ENCODE measurements around the gene RUVBL2.

The RUVBL2 gene

DNA sequence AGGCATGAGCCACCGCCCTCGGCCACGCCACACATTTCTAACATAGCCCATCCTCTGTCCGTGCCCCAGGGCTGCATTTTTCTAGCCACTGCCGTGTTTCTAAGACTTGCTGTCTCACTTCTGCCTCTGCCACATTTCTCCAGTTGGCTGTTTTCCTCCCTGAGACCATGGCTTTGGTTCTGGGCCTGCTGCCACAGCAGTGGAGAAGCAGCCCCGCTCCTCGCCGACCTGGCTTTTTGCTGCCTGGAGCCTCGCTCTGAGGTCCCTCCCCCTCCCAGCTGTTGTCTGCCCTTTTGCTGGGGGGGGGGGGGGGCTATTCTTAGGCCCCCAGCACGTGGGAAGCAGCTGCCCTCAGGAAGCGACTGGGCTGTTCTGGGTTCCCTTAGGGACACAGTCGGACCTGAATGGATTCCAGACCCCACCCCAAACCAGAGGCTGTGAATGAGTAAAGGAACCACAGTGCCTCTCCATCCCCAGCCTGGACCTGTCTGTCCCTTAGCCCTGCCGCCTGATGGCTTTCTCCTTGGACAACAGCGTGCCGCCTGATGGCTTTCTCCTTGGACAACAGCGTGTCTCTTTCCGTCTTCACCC lies 3.9 kb upstream of the RUVBL2 start:
- no peak for DNase-seq (ENCODE audit: low read depth)

DNA sequence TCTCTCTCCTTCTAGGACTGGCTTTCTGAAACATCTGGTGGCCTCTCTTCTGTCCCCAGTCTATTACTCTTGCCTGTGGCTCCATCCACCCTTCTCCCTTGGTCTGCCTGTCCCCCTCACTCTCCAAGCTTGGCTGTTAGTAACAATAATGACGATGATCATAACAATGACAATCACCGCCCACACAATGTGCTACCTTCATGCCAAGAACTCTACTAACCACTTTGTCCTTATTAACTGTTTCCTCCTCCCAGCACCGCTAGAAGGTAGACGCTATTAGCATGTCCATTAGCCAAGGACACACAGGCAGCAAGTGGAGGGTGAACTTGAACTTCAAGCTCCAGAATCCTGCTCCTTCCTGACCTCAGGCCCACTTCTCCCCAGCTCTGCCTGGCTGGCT lies 3.3 kb upstream of the RUVBL2 start:
- DNase-seq (ENCODE audit: low read depth): no peak

GRCh38 chr19:48991011-48991609 lies 2.6 kb upstream of the RUVBL2 start:
- no peak for DNase-seq (ENCODE audit: low read depth)

- no peak for DNase-seq (ENCODE audit: low read depth)
Observed at GRCh38 chr19:48991873-48992580, 1.7 kb upstream of the RUVBL2 start.

GRCh38 chr19:48992581-48993174 lies 1.0 kb upstream of the RUVBL2 start:
- DNase-seq (ENCODE audit: low read depth): no peak

DNA sequence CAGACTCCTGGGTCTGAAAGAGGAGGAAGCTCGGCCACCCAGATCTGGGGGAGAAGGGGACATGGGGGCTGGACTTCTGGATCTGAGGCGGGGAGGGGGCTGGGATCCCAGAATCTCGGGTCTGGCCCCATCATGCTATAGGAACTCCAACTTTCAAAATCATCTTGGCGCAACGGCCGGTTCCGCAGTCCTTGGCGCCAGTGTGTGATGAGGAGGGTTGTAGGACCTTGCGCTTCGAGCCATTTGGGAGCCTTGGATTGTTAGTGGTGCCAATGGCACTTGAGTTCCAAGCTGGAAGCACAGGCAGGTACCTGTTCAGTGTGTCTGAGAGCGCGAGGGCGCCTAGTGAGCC lies 324 bp downstream of the RUVBL2 start:
- no peak for DNase-seq (ENCODE audit: low read depth)

DNA sequence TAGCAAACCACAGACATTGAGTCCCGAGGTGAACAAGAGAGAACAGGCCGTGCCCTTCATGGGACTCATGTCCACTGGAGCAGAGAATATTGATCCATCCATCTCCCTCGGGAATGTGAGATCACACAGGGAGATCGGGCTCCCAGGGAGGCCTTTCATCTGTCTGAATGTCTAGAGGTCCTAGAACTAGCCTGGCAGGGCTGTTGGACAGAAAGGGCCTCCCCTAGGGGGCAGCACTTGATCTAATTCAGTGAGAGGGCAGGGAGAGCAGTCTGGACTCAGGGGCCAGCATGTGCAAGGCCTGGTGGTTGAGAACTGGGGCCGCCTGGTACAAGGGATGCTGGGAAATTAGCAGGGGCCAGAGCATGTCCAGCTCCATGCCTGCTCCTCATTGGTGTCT lies 4.3 kb downstream of the RUVBL2 start:
- DNase-seq (ENCODE audit: low read depth): no peak

- DNase-seq (ENCODE audit: low read depth): peak; percentile 45
Observed at GRCh38 chr19:48999481-49000325, 6.0 kb downstream of the RUVBL2 start.

DNA sequence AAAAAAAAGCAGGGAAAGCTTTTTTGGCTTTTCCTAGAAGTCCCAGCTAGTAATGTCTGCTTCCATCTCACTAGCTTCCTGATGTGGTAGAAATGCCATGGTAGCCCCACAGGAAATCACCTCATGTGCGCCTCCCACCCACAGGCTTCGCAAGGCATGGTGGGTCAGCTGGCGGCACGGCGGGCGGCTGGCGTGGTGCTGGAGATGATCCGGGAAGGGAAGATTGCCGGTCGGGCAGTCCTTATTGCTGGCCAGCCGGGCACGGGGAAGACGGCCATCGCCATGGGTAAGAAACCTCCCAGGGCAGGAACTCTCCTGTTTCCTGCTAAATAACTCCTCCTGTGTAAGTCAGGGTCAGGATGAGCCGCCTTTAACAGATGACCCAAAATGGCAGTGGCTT lies 10.4 kb downstream of the RUVBL2 start:
- DNase-seq (ENCODE audit: low read depth): no peak

- no peak for DNase-seq (ENCODE audit: low read depth)
Observed at GRCh38 chr19:49004964-49005614, 11.4 kb downstream of the RUVBL2 start.

GRCh38 chr19:49006905-49007304 lies 13.2 kb downstream of the RUVBL2 start:
- DNase-seq (ENCODE audit: low read depth): no peak

DNA sequence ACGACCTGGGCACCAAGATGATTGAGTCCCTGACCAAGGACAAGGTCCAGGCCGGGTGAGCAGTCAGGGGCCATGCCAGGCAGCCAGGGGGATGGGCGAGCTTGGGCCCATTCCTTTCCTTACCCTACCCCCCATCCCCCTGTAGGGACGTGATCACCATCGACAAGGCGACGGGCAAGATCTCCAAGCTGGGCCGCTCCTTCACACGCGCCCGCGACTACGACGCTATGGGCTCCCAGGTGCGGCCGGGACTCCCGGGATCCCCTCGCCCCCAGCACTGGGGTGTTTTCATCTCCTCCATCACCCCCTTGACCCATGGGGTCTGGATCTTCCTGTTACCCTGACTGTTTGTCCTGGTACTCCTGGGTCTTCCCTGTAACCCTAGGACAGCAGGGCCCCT lies 16.1 kb downstream of the RUVBL2 start:
- DNase-seq (ENCODE audit: low read depth): no peak

DNA sequence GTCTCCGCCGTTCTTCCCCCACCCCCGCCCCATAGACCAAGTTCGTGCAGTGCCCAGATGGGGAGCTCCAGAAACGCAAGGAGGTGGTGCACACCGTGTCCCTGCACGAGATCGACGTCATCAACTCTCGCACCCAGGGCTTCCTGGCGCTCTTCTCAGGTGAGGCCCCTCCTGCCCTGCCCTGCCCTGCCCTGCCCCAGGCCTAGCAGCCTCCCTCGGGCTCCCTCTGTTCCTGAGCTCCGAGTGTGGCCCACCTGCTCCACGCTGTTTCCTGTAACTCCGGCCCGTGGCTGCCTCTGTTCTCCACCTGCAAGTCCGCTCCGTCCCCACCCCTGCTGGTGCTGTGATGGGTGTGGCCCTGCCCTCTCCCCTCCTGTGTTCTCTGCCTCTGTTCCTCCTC lies 16.8 kb downstream of the RUVBL2 start:
- no peak for DNase-seq (ENCODE audit: low read depth)

DNA sequence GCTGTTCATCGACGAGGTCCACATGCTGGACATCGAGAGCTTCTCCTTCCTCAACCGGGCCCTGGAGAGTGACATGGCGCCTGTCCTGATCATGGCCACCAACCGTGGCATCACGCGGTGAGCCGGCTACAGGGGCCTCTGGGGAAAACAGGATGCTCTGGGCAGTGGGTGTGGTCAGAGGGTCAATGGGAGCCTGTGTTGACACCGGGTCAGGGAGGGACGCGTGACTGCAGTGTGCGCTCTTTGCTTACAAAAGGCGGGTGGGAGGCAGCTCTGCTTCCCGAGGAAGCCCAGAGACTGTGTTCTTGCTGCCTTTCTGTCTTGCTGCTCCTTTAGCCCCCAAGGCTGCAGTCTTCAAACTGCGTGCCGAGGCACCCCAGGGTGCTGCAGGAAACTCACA lies 17.5 kb downstream of the RUVBL2 start:
- no peak for DNase-seq (ENCODE audit: low read depth)

DNA sequence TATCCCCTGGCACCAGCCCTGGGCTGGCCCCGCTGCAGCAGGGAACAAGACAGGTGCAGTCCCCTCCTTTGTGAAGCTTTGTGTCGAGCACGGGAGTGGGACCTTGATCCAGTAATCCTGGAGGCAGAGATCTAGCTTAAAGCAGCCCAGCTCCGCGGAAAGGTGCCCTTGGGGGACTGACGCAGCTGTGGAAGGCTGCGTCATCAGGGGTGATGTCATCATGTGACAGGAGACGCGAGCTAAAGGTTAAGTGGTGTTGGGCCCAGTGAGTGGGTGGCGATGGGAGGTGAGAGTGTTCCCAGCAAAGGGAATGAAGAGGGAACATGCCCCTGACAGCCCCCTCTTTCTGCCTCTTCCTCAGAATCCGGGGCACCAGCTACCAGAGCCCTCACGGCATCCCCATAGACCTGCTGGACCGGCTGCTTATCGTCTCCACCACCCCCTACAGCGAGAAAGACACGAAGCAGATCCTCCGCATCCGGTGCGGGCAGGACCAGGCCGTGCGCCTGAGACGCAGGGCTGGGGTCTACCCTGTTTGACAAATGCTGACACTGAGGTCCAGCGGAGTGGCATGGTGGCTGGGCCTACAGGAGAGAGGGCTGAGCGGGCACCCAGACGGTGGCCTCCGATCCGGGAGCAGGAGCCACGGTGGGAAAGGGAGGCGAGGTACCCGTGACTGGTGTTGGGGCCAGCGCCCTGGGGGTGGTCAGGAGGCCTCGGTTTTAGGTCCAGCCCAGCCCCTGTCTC lies 20.6 kb downstream of the RUVBL2 start:
- no peak for DNase-seq (ENCODE audit: low read depth)

DNA sequence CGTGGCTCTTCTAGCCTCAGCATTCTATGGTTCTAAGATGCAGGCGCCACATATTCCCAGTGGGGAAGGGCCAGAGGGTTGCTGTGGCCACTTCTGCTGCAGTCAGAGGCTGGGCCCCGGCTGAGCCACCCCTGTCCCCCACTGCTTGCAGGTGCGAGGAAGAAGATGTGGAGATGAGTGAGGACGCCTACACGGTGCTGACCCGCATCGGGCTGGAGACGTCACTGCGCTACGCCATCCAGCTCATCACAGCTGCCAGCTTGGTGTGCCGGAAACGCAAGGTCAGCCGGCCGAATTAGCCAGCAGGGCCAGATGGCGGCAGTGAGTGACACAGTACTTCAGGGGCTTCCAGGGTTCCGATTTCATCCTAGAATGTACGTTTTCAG lies 21.2 kb downstream of the RUVBL2 start:
- no peak for DNase-seq (ENCODE audit: low read depth)

- no peak for DNase-seq (ENCODE audit: low read depth)
Observed at GRCh38 chr19:49016067-49016839, 22.6 kb downstream of the RUVBL2 start.

DNA sequence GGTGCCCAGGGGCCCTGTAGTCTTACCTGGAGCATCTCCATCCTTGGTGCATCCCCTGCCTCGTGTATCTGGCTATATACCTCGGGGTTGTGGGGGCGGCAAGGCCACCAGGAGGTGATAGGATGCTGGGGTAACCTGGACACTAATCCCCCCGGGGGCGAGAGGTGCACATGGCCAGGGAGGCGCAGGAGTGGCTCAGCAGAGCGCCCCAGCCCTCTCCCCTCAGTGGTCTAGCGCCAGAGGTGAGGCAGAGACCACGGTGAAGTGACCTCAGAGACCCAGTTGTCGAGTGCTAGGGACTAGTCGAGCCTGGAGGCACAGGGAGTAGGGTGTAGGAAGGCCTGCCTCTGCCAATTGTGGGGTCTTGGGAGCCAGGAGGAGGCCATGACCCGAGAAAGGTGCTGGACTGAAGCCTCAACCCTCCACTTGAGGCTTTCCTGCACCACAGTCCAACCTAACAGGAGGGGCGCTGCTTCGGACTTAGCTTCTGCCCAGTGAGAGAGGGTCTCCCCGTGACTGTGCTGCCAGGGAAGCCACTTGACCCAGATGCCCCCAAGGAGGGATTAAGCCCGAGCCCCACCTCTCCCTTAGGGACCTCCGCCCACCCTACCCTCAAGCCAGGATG lies 23.5 kb downstream of the RUVBL2 start, which contains the start of gene LHB:
Gene LHB, minus strand, starts transcription at position 51 of the 625 bp plus-strand sequence. Its CDS starts 10 bp downstream, at position 41.
- no peak for DNase-seq (ENCODE audit: low read depth)

- DNase-seq (ENCODE audit: low read depth): peak; percentile 41
Observed at GRCh38 chr19:49017666-49018351, 24.1 kb downstream of the RUVBL2 start.
